Measurements from ENCODE around the gene PHLDB1. TPM values are rescaled to one million over a fixed set of nuclear protein-coding genes. Genes with fewer than 3 reads are reported as not detected.
"Not testable (repeated sequence)": the region's sequence is repeated elsewhere in the genome, so short reads cannot be mapped to it uniquely, and the experiment has no call there.

The PHLDB1 gene
- total RNA-seq, 1 donor from 2014 or later: 120 TPM

DNA sequence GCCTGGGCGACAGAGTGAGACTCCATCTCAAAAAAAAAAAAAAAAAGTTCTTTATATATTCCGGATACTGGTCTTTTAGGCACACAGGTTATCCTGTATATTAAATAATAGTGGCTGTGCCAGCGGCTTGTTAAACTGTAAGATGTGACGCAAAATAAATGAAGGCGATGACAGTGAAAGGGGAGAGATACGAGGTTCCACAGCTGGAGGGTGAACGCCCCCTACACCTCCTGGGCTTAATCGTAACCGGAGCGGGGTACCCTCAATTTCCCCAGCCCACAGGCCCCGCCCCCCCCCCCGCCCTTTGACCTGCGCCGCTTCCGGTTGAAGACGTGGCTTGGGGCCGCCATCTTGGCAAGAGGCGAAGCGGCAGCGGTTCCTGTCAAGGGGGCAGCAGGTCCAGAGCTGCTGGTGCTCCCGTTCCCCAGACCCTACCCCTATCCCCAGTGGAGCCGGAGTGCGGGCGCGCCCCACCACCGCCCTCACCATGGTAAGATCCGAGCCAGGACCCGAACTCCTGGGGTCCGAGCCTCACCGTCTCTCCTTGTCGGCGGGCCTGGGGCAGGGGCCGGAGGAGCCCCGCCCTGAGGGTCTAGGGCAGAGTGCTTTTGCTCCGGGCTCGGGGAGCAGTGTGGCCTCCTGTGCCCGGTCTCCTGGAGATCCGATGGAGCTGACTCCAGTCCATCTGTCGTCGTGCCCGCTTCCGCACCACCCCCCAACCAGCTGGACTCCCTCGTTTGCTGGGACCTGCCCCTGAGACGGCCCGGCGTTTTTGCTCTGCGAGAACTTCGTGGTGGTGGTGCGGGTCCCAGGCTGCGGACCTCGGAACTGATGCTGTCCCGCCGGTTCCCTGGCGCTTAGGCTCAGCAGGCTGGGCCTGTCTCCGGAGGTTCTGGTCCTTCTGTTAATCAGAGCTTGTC, 35.1 kb upstream of the PHLDB1 start, which contains the start of gene ARCN1:
Gene ARCN1 (plus strand): TSS at position 349 of the 920 bp plus-strand sequence. CDS start 139 bp downstream, at position 488.
- DNase-seq (ENCODE audit: low read depth, low spot score): peak; percentile 57
- H3K9me3 Mint-ChIP-seq: no peaks in the 10 kb centered on the region
- no peaks in the 10 kb centered on the region for H3K36me3 Mint-ChIP-seq (ENCODE audit: low read depth)
- TF ChIP-seq, protein P1, sequence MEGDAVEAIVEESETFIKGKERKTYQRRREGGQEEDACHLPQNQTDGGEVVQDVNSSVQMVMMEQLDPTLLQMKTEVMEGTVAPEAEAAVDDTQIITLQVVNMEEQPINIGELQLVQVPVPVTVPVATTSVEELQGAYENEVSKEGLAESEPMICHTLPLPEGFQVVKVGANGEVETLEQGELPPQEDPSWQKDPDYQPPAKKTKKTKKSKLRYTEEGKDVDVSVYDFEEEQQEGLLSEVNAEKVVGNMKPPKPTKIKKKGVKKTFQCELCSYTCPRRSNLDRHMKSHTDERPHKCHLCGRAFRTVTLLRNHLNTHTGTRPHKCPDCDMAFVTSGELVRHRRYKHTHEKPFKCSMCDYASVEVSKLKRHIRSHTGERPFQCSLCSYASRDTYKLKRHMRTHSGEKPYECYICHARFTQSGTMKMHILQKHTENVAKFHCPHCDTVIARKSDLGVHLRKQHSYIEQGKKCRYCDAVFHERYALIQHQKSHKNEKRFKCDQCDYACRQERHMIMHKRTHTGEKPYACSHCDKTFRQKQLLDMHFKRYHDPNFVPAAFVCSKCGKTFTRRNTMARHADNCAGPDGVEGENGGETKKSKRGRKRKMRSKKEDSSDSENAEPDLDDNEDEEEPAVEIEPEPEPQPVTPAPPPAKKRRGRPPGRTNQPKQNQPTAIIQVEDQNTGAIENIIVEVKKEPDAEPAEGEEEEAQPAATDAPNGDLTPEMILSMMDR (conservative IDR thresholded peaks at IDR 0.05): no peak
- peak within 1 kb of the TSS; percentile 92 for H3K4me3 Mint-ChIP-seq
- H3K4me1 Mint-ChIP-seq: peaks cover 42% of the 10 kb centered on the region
- H3K27me3 Mint-ChIP-seq (ENCODE audit: low read depth): no peaks in the 10 kb centered on the region
- peak within 1 kb of the TSS; percentile 74 for H3K27ac Mint-ChIP-seq (ENCODE audit: unreplicated experiment)

DNA sequence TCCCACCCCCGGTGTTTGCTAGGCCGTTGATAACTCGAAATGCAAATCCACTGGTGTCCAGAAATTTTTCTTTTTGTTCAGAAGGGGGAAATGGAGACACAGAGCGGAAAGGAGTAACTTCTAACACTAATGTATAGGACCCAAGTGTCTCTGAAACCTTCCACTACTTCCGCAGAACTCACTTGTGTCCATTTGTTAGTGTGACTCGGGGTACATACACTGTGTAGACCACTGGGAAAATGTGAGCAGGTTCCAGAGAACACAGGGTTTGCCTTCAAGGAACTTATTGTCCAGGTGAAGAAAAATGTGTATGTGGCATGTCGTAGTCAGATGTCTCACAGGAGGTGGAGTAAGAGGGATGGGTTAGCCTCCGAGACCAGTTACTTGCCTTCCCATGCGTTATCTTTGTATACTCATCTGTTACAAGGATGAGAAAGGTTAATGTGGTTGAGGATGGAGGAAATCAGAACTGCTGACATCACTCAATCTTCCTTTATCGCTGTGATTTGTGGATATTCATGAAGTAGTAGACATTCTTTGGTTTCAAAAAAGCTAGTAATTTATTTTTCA, 34.3 kb upstream of the PHLDB1 start:
- Mint-ChIP-seq H3K36me3 (ENCODE audit: low read depth) (no peaks in the 10 kb centered on the region), H3K27ac (ENCODE audit: unreplicated experiment) (peak overlapping the region; percentile 74), H3K4me3 (peak overlapping the region; percentile 92), H3K9me3 (no peaks in the 10 kb centered on the region), H3K27me3 (ENCODE audit: low read depth) (no peaks in the 10 kb centered on the region), H3K4me1 (peaks cover 42% of the 10 kb centered on the region)
- DNase-seq (ENCODE audit: low read depth, low spot score): no peak
- TF ChIP-seq, protein P1 (conservative IDR thresholded peaks at IDR 0.05): no peak

DNA sequence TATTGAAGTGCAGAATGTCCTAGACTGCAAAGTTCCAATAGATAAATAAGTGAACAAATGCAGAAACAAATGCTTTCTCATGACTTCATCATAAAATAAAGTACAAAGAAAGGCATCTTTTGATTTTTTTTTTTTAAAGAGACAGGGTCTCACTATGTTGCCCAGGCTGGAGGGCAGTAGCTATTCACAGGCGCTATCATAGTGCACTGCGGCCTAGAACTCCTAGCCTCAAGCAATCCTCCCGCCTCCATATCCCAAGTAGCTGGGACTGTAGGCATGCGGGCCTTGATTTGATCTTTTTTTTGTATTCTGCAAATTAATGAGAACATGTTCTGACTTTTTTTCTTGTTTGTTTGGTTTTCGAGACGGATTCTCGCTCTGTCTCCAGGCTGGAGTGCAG, 32.8 kb upstream of the PHLDB1 start:
- TF ChIP-seq, protein P1 (conservative IDR thresholded peaks at IDR 0.05): no peak
- Mint-ChIP-seq H3K9me3 (no peaks in the 10 kb centered on the region), H3K27ac (ENCODE audit: unreplicated experiment) (peak overlapping the region; percentile 43), H3K27me3 (ENCODE audit: low read depth) (no peaks in the 10 kb centered on the region), H3K36me3 (ENCODE audit: low read depth) (no peaks in the 10 kb centered on the region), H3K4me3 (peak overlapping the region; percentile 86), H3K4me1 (peaks cover 42% of the 10 kb centered on the region)
- DNase-seq (ENCODE audit: low read depth, low spot score): no peak

DNA sequence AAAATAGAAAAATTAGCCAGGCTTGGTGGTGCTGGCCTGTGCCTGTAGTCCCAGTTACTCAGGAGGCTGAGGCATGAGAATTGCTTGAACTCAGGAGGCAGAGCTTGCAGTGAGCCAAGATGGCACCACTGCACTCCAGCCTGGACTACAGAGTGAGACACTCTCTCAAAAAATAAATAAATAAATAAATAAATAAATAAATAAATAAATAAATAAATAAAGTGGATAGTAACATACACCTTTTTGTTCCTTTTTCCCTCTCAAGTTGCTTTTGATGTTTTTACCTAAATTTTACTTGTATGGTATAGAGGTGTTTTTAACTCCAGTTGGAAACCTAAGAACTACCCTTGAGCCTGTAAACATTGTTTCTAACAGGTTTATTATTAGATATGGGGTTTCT, 29.4 kb upstream of the PHLDB1 start:
- H3K9me3 Mint-ChIP-seq; H3K27ac Mint-ChIP-seq (ENCODE audit: unreplicated experiment); DNase-seq (ENCODE audit: low read depth, low spot score); H3K27me3 Mint-ChIP-seq (ENCODE audit: low read depth); H3K36me3 Mint-ChIP-seq (ENCODE audit: low read depth): not testable (repeated sequence)
- Mint-ChIP-seq H3K4me1 (peaks cover 28% of the 10 kb centered on the region), H3K4me3 (peak overlapping the region; percentile 27)

DNA sequence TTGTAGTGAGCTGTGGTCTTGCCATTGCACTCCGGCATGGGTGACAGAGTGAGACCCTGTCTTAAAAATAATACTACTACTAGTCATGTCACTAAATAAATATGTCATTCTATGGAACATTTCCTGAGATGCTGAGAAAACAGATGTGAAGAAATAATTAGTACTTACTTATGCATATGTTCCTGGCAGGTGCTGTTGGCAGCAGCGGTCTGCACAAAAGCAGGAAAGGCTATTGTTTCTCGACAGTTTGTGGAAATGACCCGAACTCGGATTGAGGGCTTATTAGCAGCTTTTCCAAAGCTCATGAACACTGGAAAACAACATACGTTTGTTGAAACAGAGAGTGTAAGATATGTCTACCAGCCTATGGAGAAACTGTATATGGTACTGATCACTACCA, 26.4 kb upstream of the PHLDB1 start:
- Mint-ChIP-seq H3K27me3 (ENCODE audit: low read depth) (no peaks in the 10 kb centered on the region), H3K27ac (ENCODE audit: unreplicated experiment) (no peak overlapping the region), H3K36me3 (ENCODE audit: low read depth) (peaks cover 24% of the 10 kb centered on the region), H3K9me3 (no peaks in the 10 kb centered on the region), H3K4me1 (peaks cover under 1% of the 10 kb centered on the region), H3K4me3 (no peak overlapping the region)
- TF ChIP-seq, protein P1 (conservative IDR thresholded peaks at IDR 0.05): no peak
- no peak for DNase-seq (ENCODE audit: low read depth, low spot score)

DNA sequence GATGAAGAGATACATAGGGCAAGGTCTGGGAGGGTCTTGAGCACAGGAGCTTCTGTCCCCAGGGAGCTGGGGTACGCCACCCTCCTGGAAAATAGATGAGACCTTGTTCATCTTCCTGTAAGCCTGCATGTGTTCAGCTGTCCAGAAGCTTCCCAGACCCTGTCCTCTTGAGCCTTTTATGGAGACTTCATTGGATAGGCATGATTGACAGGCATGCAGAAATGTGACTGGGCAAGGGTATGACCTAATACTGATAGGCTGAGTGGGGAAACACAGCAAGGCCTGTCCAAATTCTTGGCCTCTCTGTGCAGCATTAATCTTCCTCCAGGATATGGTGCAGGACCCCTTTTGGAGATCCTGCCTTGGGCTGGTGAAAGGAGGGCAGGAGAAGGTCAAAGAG, 19.5 kb upstream of the PHLDB1 start:
- H3K4me3 Mint-ChIP-seq: no peak overlapping the region
- TF ChIP-seq, protein P1 (conservative IDR thresholded peaks at IDR 0.05): no peak
- no peaks in the 10 kb centered on the region for H3K4me1 Mint-ChIP-seq
- H3K27ac Mint-ChIP-seq (ENCODE audit: unreplicated experiment): no peak overlapping the region
- no peak for DNase-seq (ENCODE audit: low read depth, low spot score)
- H3K9me3 Mint-ChIP-seq: no peaks in the 10 kb centered on the region
- peaks cover 32% of the 10 kb centered on the region for H3K36me3 Mint-ChIP-seq (ENCODE audit: low read depth)
- H3K27me3 Mint-ChIP-seq (ENCODE audit: low read depth): no peaks in the 10 kb centered on the region

Data from neural crest cell (in vitro differentiated cells).